ENCODE results near the gene ARID1B.

Gene ARID1B

GRCh38 chr6:156906451-156906850 is 129.3 kb downstream of the ARID1B start:
- no peak for DNase-seq (ENCODE audit: low spot score)

- no peak for DNase-seq (ENCODE audit: low spot score)
These were observed 132.2 kb downstream of the ARID1B start for GRCh38 chr6:156909212-156910010.

GRCh38 chr6:156910011-156910334 is 132.8 kb downstream of the ARID1B start:
- DNase-seq (ENCODE audit: low spot score), result no peak

- no peak for DNase-seq (ENCODE audit: low spot score)
These were observed 133.8 kb downstream of the ARID1B start for GRCh38 chr6:156910938-156911337.

GRCh38 chr6:156911581-156911980 is 134.4 kb downstream of the ARID1B start:
- DNase-seq (ENCODE audit: low spot score), result no peak

GRCh38 chr6:156912431-156912830 is 135.3 kb downstream of the ARID1B start:
- no peak for DNase-seq (ENCODE audit: low spot score)

GRCh38 chr6:156914181-156914580 is 137.0 kb downstream of the ARID1B start:
- no peak for DNase-seq (ENCODE audit: low spot score)

- DNase-seq (ENCODE audit: low spot score), result no peak
These were observed 139.1 kb downstream of the ARID1B start for GRCh38 chr6:156916130-156916801.

- no peak for DNase-seq (ENCODE audit: low spot score)
These were observed 140.0 kb downstream of the ARID1B start for GRCh38 chr6:156917213-156917612.

- no peak for DNase-seq (ENCODE audit: low spot score)
These were observed 141.5 kb downstream of the ARID1B start for GRCh38 chr6:156918647-156919046.

- no peak for DNase-seq (ENCODE audit: low spot score)
These were observed 142.2 kb downstream of the ARID1B start for GRCh38 chr6:156919370-156919769.

GRCh38 chr6:156919814-156920369 is 142.7 kb downstream of the ARID1B start:
- DNase-seq (ENCODE audit: low spot score), result no peak

GRCh38 chr6:156924246-156924645 is 147.1 kb downstream of the ARID1B start:
- no peak for DNase-seq (ENCODE audit: low spot score)

GRCh38 chr6:156925026-156925425 is 147.8 kb downstream of the ARID1B start:
- DNase-seq (ENCODE audit: low spot score), result no peak

GRCh38 chr6:156925718-156926607 is 148.8 kb downstream of the ARID1B start:
- no peak for DNase-seq (ENCODE audit: low spot score)

GRCh38 chr6:156928126-156928525 is 150.9 kb downstream of the ARID1B start:
- DNase-seq (ENCODE audit: low spot score), result no peak

GRCh38 chr6:156928972-156929371 is 151.8 kb downstream of the ARID1B start:
- no peak for DNase-seq (ENCODE audit: low spot score)

GRCh38 chr6:156931283-156931682 is 154.1 kb downstream of the ARID1B start:
- DNase-seq (ENCODE audit: low spot score), result no peak

GRCh38 chr6:156933201-156934068 is 156.3 kb downstream of the ARID1B start:
- DNase-seq (ENCODE audit: low spot score), result peak; percentile 49

GRCh38 chr6:156934069-156934460 is 156.9 kb downstream of the ARID1B start:
- DNase-seq (ENCODE audit: low spot score), result no peak

GRCh38 chr6:156935000-156935399 is 157.8 kb downstream of the ARID1B start:
- DNase-seq (ENCODE audit: low spot score), result no peak
